ENCODE data around the gene LAGE3. TPM values are rescaled to one million over a fixed set of nuclear protein-coding genes. Genes with fewer than 3 reads are reported as not detected.

The LAGE3 gene
- total and polyA plus RNA-seq, 2 of the 8 experiments (the other 6 are each of a cell fraction or from before 2014, with no cell fraction given): 44.5 to 102 TPM

GRCh38 chrX:154484255-154485149 lies 5.4 kb upstream of the LAGE3 start (continued):
- TF ChIP-seq FOSL1 (IDR thresholded peaks at IDR 0.05; ENCODE audit: insufficient read depth, low read depth, low read length) (no peak), CEBPB (IDR thresholded peaks at IDR 0.05; ENCODE audit: low read depth, low read length) (no peak), BCL11A (IDR thresholded peaks at IDR 0.05; ENCODE audit: low read depth in 2 of 2, low read length in 2 of 2) (no peak), KDM5A (IDR thresholded peaks at IDR 0.05; ENCODE audit: low read length) (no peak)
